ENCODE data around the gene HSPA12B. TPM values are rescaled to one million over a fixed set of nuclear protein-coding genes. Genes with fewer than 3 reads are reported as not detected.

Gene HSPA12B
- total and polyA plus RNA-seq, 3 donors from 2014 or later, result 8.0 to 11.1 (median 10.7) TPM

DNA sequence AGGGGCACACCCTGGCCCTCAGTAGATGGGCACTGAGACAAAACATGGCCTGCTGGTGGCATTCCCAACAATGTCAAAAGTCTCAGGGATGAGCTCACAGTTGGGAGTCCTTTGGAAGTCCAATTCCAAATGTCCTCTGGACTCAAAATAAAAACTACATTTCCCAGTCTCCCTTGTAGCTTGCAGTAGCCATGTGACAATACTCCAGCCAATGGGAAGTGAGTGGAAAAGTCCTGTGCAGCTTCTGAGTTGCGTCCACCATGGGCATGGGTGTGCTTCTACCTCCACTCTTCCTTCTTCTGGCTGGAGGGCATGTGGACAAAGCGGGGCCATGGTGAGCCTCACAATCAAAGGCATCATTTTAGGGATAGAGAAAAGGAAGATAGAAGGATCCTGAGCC is 44.8 kb upstream of the HSPA12B start:
- no peak overlapping the region for H3K27ac ChIP-seq
- TF ChIP-seq, protein P1, sequence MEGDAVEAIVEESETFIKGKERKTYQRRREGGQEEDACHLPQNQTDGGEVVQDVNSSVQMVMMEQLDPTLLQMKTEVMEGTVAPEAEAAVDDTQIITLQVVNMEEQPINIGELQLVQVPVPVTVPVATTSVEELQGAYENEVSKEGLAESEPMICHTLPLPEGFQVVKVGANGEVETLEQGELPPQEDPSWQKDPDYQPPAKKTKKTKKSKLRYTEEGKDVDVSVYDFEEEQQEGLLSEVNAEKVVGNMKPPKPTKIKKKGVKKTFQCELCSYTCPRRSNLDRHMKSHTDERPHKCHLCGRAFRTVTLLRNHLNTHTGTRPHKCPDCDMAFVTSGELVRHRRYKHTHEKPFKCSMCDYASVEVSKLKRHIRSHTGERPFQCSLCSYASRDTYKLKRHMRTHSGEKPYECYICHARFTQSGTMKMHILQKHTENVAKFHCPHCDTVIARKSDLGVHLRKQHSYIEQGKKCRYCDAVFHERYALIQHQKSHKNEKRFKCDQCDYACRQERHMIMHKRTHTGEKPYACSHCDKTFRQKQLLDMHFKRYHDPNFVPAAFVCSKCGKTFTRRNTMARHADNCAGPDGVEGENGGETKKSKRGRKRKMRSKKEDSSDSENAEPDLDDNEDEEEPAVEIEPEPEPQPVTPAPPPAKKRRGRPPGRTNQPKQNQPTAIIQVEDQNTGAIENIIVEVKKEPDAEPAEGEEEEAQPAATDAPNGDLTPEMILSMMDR (IDR thresholded peaks at IDR 0.05), result no peak
- TF ChIP-seq POLR2A (IDR thresholded peaks at IDR 0.05), result no peak
- peaks cover 7% of the 10 kb centered on the region for H3K4me1 ChIP-seq
- no peak for DNase-seq
- 62 to 81% methylated on average over 2 of the region's 2 CpGs for WGBS, 2 donors
- H3K27me3 ChIP-seq, result no peaks in the 10 kb centered on the region
- H3K9me3 ChIP-seq, result no peaks in the 10 kb centered on the region
- no peak overlapping the region for H3K4me3 ChIP-seq
- intact Hi-C loops (cut with DNase I; ENCODE audit: low total_unique reads), result no loop called here
- no peaks in the 10 kb centered on the region for H3K36me3 ChIP-seq (ENCODE audit: low read depth, missing control alignments)

DNA sequence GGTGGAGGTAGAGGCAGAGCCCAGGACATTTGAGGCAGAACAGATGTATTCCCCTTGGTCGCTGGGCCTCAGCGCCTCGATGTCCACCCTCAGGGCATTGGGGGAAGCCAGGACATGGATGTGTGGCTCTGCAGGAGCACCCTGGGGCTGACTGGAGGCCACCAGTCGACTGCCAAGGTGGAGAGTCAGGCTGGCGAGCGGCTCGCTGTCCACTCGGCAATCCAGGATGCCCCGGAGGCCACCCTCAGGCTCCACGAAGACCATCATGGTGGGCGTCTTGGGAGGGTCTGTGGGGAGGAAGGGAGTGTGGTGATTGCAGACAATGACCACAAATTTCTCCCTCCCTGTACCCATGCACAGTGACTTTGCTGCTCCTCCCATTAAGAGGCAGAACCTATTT is 42.5 kb upstream of the HSPA12B start:
- H3K4me3 ChIP-seq, result no peak overlapping the region
- no peak for DNase-seq
- no peak overlapping the region for H3K27ac ChIP-seq
- H3K9me3 ChIP-seq, result no peaks in the 10 kb centered on the region
- no peaks in the 10 kb centered on the region for H3K27me3 ChIP-seq
- peaks cover 7% of the 10 kb centered on the region for H3K4me1 ChIP-seq
- TF ChIP-seq, protein P1 (IDR thresholded peaks at IDR 0.05), result no peak
- no peak for TF ChIP-seq POLR2A (IDR thresholded peaks at IDR 0.05)
- intact Hi-C loops (cut with DNase I; ENCODE audit: low total_unique reads), result no loop called here
- H3K36me3 ChIP-seq (ENCODE audit: low read depth, missing control alignments), result no peaks in the 10 kb centered on the region
- WGBS, 2 donors, result 86 to 93% methylated on average over 10 to 11 of the region's 11 CpGs

DNA sequence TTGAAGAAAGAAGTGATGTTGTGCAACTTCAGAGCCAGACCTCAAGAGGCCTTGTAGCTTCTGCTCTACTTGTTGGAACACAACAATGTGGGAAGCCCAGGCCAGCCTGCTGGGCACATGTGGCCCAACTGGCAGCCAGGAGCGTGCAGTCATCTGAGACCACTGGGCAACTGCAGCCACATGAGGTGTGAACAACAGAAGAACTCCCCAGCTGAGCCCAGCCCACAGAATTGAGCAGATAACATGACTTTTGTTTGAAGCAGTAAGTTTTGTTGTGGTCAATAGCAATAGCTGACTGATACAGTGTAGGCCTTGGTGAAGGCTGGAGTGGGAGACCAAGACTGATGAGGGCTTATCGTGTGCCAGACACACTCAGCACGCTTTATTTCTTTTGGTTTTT is 42.1 kb upstream of the HSPA12B start:
- intact Hi-C loops (cut with DNase I; ENCODE audit: low total_unique reads), result no loop called here
- Histone ChIP-seq H3K27me3 (no peaks in the 10 kb centered on the region), H3K4me3 (no peak overlapping the region), H3K27ac (no peak overlapping the region), H3K9me3 (no peaks in the 10 kb centered on the region), H3K4me1 (peaks cover 7% of the 10 kb centered on the region), H3K36me3 (ENCODE audit: low read depth, missing control alignments) (no peaks in the 10 kb centered on the region)
- 94 to 97% methylated on average over 3 of the region's 3 CpGs for WGBS, 2 donors
- DNase-seq, result no peak
- TF ChIP-seq POLR2A (IDR thresholded peaks at IDR 0.05), result no peak
- TF ChIP-seq, protein P1 (IDR thresholded peaks at IDR 0.05), result no peak

DNA sequence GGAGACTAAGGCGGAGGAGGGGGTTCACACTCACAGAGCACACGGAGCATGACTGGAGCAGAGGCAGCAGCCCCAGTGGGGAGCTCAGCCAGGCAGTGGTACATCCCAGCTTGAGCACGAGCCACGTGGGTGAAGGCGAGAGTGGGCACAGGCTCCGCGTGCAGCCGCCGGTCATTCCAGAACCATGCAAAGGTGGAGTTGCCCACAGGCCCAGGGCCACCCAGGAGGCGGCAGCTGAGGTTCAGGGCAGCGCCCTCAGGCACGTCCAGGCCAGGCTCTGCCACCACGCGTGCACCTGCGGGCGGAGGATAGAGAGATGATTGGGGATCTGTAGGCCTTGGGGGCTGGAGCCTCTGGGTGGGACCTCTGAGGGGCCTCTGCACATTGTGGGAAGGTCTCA is 41.2 kb upstream of the HSPA12B start:
- no peak for DNase-seq
- peaks cover 7% of the 10 kb centered on the region for H3K4me1 ChIP-seq
- H3K9me3 ChIP-seq, result no peaks in the 10 kb centered on the region
- TF ChIP-seq, protein P1 (IDR thresholded peaks at IDR 0.05), result no peak
- no peak for TF ChIP-seq POLR2A (IDR thresholded peaks at IDR 0.05)
- no peak overlapping the region for H3K27ac ChIP-seq
- intact Hi-C loops (cut with DNase I; ENCODE audit: low total_unique reads), result no loop called here
- no peak overlapping the region for H3K4me3 ChIP-seq
- 80 to 88% methylated on average over 2 to 15 of the region's 16 CpGs for WGBS, 2 donors
- H3K27me3 ChIP-seq, result no peaks in the 10 kb centered on the region
- H3K36me3 ChIP-seq (ENCODE audit: low read depth, missing control alignments), result no peaks in the 10 kb centered on the region

DNA sequence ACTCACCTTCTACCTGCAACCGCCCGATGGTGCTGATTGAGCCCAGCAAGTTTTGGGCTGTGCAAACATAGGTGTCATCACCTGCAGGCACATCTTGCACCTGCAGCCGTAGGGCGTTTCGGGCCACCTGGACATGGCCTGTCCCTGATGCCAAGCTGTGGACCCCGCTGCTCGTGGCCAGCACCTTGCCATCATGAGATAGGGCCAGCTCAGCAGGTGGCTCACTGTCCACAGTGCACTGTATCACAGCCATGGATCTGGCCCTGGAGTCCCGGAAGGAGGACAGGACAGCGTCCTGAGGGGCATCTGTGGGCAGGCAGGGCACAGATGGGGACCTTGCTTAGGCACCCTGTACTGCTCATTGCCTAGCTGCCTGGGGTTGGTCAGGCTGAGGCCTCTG is 40.6 kb upstream of the HSPA12B start:
- Histone ChIP-seq H3K27me3 (no peaks in the 10 kb centered on the region), H3K27ac (no peak overlapping the region), H3K9me3 (no peaks in the 10 kb centered on the region), H3K4me3 (no peak overlapping the region), H3K36me3 (ENCODE audit: low read depth, missing control alignments) (no peaks in the 10 kb centered on the region), H3K4me1 (peaks cover 7% of the 10 kb centered on the region)
- intact Hi-C loops (cut with DNase I; ENCODE audit: low total_unique reads), result no loop called here
- TF ChIP-seq, protein P1 (IDR thresholded peaks at IDR 0.05), result no peak
- TF ChIP-seq POLR2A (IDR thresholded peaks at IDR 0.05), result no peak
- 92 to 93% methylated on average over 2 to 9 of the region's 9 CpGs for WGBS, 2 donors
- DNase-seq, result no peak

All from testis (tissue), 3 donors.